Tibial nerve (tissue), 3 donors: ENCODE measurements around the gene TRPT1.

Experiments used
- CTCF ChIP-seq, 5 experiments: fragments of 200-600 bp in 3 of 5; fragments of 450-650 bp in 2 of 5; sonication (generic) in 3 of 5; IDR thresholded peaks; one replicate each; pipeline ENCODE4 v1.5.1; 2016 to 2019; ENCODE audit warnings: antibody characterized with exemption in 5 of 5, mild to moderate bottlenecking in 3 of 5, moderate library complexity in 2 of 5
- POLR2A ChIP-seq, 2 donors: fragments of 450-650 bp; IDR thresholded peaks; one replicate each; pipeline ENCODE4 v1.6.1; 2017; ENCODE audit warnings: antibody characterized with exemption in 2 of 2, mild to moderate bottlenecking in 2 of 2, moderate library complexity in 2 of 2

- TF ChIP-seq CTCF (IDR thresholded peaks at IDR 0.05) (no peak), POLR2A (IDR thresholded peaks at IDR 0.05) (no peak)
These were observed 30.3 kb upstream of the TRPT1 start for GRCh38 chr11:64256300-64256699.
